ENCODE data around the gene PDE3B.

DNA sequence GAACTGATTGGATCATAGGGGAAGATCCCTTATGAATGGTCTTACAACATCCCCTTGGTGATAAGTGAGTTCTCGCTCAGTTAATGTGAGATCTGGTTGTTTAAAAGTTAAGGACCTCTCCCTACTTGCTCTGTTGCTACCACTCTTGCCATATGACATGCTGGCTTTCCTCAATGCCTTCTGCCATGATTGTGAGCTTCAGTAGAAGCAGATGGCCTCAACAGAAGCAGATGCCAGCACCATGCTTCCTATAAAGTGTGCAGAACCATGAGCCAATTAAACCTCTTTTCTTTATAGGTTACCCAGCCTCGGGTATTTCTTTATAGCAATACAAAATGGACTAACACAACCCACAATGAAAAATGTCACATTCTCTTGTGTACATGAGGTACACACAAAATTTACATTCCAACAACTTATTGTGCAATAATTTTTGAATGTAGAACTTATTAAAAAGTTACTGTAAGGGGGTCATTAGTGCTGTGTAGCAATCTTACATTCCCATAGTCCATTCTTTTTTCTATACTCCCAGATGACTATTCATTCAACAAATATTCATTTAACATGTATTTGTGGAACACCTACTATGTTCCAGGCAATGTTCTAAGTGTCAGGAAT, 238.1 kb downstream of the PDE3B start:
- TF ChIP-seq FOSL2 (IDR thresholded peaks at IDR 0.05; ENCODE audit: borderline replicate concordance, low read depth) (no peak), GABPA (IDR thresholded peaks at IDR 0.05; ENCODE audit: low read depth) (no peak), FOXM1 (IDR thresholded peaks at IDR 0.05; ENCODE audit: low read depth) (no peak), SIN3A (IDR thresholded peaks at IDR 0.05; ENCODE audit: borderline replicate concordance, low read depth, low read length) (no peak), PBX3 (IDR thresholded peaks at IDR 0.05) (no peak), CHD2 (IDR thresholded peaks at IDR 0.05; ENCODE audit: low read length, partially characterized antibody) (no peak), ZBTB33 (IDR thresholded peaks at IDR 0.05; ENCODE audit: borderline replicate concordance, low read depth) (no peak), MAX (IDR thresholded peaks at IDR 0.05; ENCODE audit: low read depth) (no peak), ELF1 (IDR thresholded peaks at IDR 0.05) (no peak), TEAD4 (IDR thresholded peaks at IDR 0.05; ENCODE audit: borderline replicate concordance, insufficient read depth) (no peak), RFX5 (IDR thresholded peaks at IDR 0.05; ENCODE audit: low read length) (no peak)
- TF ChIP-seq, protein P1, sequence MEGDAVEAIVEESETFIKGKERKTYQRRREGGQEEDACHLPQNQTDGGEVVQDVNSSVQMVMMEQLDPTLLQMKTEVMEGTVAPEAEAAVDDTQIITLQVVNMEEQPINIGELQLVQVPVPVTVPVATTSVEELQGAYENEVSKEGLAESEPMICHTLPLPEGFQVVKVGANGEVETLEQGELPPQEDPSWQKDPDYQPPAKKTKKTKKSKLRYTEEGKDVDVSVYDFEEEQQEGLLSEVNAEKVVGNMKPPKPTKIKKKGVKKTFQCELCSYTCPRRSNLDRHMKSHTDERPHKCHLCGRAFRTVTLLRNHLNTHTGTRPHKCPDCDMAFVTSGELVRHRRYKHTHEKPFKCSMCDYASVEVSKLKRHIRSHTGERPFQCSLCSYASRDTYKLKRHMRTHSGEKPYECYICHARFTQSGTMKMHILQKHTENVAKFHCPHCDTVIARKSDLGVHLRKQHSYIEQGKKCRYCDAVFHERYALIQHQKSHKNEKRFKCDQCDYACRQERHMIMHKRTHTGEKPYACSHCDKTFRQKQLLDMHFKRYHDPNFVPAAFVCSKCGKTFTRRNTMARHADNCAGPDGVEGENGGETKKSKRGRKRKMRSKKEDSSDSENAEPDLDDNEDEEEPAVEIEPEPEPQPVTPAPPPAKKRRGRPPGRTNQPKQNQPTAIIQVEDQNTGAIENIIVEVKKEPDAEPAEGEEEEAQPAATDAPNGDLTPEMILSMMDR (IDR thresholded peaks at IDR 0.05) = no peak
- TF ChIP-seq, protein P2, sequence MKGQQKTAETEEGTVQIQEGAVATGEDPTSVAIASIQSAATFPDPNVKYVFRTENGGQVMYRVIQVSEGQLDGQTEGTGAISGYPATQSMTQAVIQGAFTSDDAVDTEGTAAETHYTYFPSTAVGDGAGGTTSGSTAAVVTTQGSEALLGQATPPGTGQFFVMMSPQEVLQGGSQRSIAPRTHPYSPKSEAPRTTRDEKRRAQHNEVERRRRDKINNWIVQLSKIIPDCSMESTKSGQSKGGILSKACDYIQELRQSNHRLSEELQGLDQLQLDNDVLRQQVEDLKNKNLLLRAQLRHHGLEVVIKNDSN (IDR thresholded peaks at IDR 0.05; ENCODE audit: borderline replicate concordance, low read depth) = no peak

Measured in SK-N-SH (cell line).